Left lung (tissue), 10 donors: ENCODE results near the gene LAMA3. TPM values are rescaled to one million over a fixed set of nuclear protein-coding genes. Genes with fewer than 3 reads are reported as not detected.

Experiments
- ATAC-seq: fragments of 200-7000 bp; cut with Tn5 transposase; one replicate; pipeline ENCODE4 v1.9.1; 2020; ENCODE audit warnings: moderate library complexity
- DNase-seq, 4 donors: peaks; one replicate each; pipeline ENCODE4 v3.0.0-alpha.2; 2013 to 2020
- H3K27ac ChIP-seq, 2 donors: fragments of 200-600 bp; sonication (generic) in 1 of 2; one replicate each; pipeline versions ENCODE4 v1.5.0 to v1.8.0; 2020 to 2021
- H3K27me3 ChIP-seq, 2 donors: fragments of 200-600 bp; sonication (generic) in 1 of 2; one replicate each; pipeline versions ENCODE4 v1.5.0 to v1.8.0; 2020 to 2021
- H3K36me3 ChIP-seq, 2 donors: fragments of 200-600 bp; sonication (generic) in 1 of 2; one replicate each; pipeline versions ENCODE4 v1.5.0 to v1.8.0; 2020 to 2021
- H3K4me1 ChIP-seq, 2 donors: fragments of 200-600 bp; one replicate each; pipeline ENCODE4 v1.8.0; 2021
- H3K4me3 ChIP-seq, 2 donors: fragments of 200-600 bp; sonication (generic) in 1 of 2; one replicate each; pipeline versions ENCODE4 v1.5.0 to v1.8.0; 2020 to 2021; ENCODE audit warnings: mild to moderate bottlenecking in 1 of 2
- H3K9me3 ChIP-seq, 2 donors: fragments of 200-600 bp; sonication (generic) in 1 of 2; one replicate each; pipeline versions ENCODE4 v1.5.0 to v1.8.0; 2020 to 2021
- intact Hi-C, 2 donors: fragments of 100-400 bp; cut with DNase I; formaldehyde crosslinking; loops; one replicate each; pipeline versions ENCODE4 v1.11.2 to v1.14.2; 2022
- polyA plus RNA-seq, 6 donors: library from polyadenylated mRNA; unstranded; fragments of 120-200 nt; gene quantifications; one replicate each; pipeline ENCODE4 v1.2.1, GENCODE V29; 2013; ENCODE audit not compliant: insufficient read length in 6 of 6
- total RNA-seq, 2 donors: library from RNA; stranded (reverse); fragmentation: NEBNext Ultra II Directional; extraction: Animal tissue kit (Norgen Biotek cat#: 25700); gene quantifications; one replicate each; pipeline ENCODE4 v1.2.1, GENCODE V29; 2021
- TF ChIP-seq, protein P1 (sequence below), 2 donors: fragments of 200-600 bp; sonication (generic) in 1 of 2; IDR thresholded peaks; one replicate each; pipeline versions ENCODE4 v1.5.0 to v1.8.0; 2021; ENCODE audit warnings: antibody characterized with exemption in 2 of 2
- donor health status: DM: no; HTN: yes; CAD: no.
- donor health status: DM: no; HTN: no; CAD: no.

Gene LAMA3
- total and polyA plus RNA-seq, 8 donors, result 42.8 to 207 (median 140) TPM

DNA sequence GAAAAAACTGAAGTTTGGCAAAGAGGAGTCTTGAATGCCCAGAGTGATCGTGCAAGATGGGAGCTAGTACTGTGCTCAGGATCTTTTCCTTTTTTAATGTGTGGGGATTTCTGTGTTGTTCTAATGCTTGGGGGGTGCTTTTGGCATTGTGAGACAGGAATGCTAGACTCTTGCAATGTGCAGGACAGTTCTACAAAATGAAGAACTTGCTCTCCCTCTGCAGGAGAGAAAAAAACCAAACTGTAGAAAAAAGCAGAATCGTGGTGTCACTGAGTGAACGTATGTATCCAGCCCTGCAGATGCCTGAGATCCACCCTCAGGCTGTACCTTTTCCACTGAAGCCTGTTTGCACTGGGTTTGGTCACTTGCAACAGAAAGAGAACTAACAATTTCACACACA lies 313.2 kb downstream of the LAMA3 start:
- DNase-seq (no peak), ATAC-seq (no peak)
- Histone ChIP-seq H3K27ac (no peak overlapping the region), H3K4me1 (no peaks in the 10 kb centered on the region), H3K27me3 (no peaks in the 10 kb centered on the region), H3K36me3 (no peaks in the 10 kb centered on the region), H3K4me3 (no peak overlapping the region), H3K9me3 (no peaks in the 10 kb centered on the region)
- intact Hi-C loops, result no loop called here
- TF ChIP-seq, protein P1, sequence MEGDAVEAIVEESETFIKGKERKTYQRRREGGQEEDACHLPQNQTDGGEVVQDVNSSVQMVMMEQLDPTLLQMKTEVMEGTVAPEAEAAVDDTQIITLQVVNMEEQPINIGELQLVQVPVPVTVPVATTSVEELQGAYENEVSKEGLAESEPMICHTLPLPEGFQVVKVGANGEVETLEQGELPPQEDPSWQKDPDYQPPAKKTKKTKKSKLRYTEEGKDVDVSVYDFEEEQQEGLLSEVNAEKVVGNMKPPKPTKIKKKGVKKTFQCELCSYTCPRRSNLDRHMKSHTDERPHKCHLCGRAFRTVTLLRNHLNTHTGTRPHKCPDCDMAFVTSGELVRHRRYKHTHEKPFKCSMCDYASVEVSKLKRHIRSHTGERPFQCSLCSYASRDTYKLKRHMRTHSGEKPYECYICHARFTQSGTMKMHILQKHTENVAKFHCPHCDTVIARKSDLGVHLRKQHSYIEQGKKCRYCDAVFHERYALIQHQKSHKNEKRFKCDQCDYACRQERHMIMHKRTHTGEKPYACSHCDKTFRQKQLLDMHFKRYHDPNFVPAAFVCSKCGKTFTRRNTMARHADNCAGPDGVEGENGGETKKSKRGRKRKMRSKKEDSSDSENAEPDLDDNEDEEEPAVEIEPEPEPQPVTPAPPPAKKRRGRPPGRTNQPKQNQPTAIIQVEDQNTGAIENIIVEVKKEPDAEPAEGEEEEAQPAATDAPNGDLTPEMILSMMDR (IDR thresholded peaks at IDR 0.05), result no peak

DNA sequence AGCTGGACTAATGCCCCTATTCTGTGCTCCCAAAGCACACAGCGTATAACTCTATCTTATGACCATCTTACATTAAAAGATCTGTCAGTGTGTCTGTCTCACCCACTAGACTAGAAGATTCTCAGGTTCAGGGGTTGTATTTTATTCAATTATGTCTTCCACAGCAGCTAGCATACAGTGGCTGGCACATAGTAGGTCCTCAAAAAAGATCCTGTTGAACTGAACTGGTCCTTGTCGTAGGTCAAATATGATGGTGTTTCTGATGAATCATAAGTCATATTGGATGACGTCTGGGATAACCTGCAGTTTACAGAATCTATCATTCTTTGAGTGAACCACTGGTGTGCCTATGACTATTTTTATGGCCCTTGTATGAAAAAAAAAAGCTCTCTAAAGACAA lies 314.0 kb downstream of the LAMA3 start:
- no peaks in the 10 kb centered on the region for H3K27me3 ChIP-seq
- no peak for DNase-seq
- H3K9me3 ChIP-seq, result no peaks in the 10 kb centered on the region
- intact Hi-C loops, result no loop called here
- no peaks in the 10 kb centered on the region for H3K36me3 ChIP-seq
- H3K4me3 ChIP-seq, result no peak overlapping the region
- no peak overlapping the region for H3K27ac ChIP-seq
- no peak for ATAC-seq
- no peaks in the 10 kb centered on the region for H3K4me1 ChIP-seq
- TF ChIP-seq, protein P1 (IDR thresholded peaks at IDR 0.05), result no peak

DNA sequence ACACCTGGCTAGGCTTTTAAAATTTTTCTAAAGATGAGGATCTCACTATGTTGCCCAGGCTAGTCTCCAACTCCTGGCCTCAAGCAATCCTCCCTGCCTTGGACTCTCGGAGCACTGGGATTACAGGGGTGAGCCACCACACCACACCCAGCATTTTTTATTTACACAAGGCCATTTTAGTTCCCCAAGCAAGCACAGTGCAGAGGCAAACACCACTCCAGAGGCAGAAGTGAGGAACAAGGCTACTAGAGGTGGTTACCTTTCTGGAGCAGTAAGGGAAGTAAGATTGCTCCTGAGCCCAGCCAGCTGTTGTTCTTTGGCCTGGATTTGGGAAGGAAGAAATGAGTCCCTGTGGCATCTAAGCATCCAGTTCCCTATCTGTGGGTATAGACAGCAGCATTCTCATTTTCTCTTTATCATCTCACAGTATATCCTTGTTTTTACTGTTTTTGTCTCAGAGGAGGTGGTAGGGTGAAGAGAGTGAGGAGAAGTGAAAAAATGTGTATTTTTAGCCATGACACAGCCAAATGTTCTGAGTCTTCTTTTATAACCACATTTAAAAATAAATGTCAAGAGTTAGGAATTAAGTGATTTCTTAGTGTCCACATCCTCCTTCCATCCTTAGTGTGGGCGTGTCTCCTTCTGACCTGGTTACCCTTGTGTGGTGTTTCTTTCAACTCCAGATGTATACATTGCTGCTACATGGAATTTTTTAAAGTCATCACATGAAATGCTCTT lies 314.8 kb downstream of the LAMA3 start:
- Histone ChIP-seq H3K27ac (no peak overlapping the region), H3K9me3 (no peaks in the 10 kb centered on the region), H3K4me3 (no peak overlapping the region), H3K27me3 (no peaks in the 10 kb centered on the region), H3K4me1 (no peaks in the 10 kb centered on the region), H3K36me3 (no peaks in the 10 kb centered on the region)
- TF ChIP-seq, protein P1 (IDR thresholded peaks at IDR 0.05), result no peak
- intact Hi-C loops, result no loop called here
- ATAC-seq (peak; percentile 18), DNase-seq (no peak)

Other genes with a start within 250 kb of the LAMA3 start
- gene RIOK3, start 236.2 kb upstream of the LAMA3 start, total RNA-seq, result 10 to 100 TPM; 55.3 to 63.0 TPM
- 10 to 100 TPM; 62.4 to 79.7 (median 70.9) TPM for gene RIOK3, start 236.2 kb upstream of the LAMA3 start, polyA plus RNA-seq
- 10 to 100 TPM; 37.6 to 37.9 TPM for gene RMC1, start 185.9 kb upstream of the LAMA3 start, total RNA-seq
- gene RMC1, start 185.9 kb upstream of the LAMA3 start, polyA plus RNA-seq, result 10 to 100 TPM; 23.5 to 29.3 (median 25.4) TPM
- gene NPC1, start 102.9 kb upstream of the LAMA3 start, total RNA-seq, result 100 to 1,000 TPM; 103 to 138 TPM
- 10 to 100 TPM; 23.9 to 29.8 (median 25.3) TPM for gene NPC1, start 102.9 kb upstream of the LAMA3 start, polyA plus RNA-seq
- gene ANKRD29, start 26.5 kb upstream of the LAMA3 start, total RNA-seq, result 10 to 100 TPM; 23.1 to 51.9 TPM
- gene ANKRD29, start 26.5 kb upstream of the LAMA3 start, polyA plus RNA-seq, result 10 to 100 TPM; 37.5 to 75.5 (median 54.0) TPM